CD4-positive, alpha-beta T cell treated with Interleukin-17A for 4 hours (primary cell): Measurements from ENCODE around the gene YBX1.
A peak's percentile ranks its signal among the peaks of the same experiment; 100 is the strongest.
"Not testable (repeated sequence)": the region's sequence is repeated elsewhere in the genome, so short reads cannot be mapped to it uniquely, and the experiment has no call there.

Source experiments
- DNase-seq: peaks from one replicate; pipeline ENCODE4 v3.0.0-alpha.2; 2020; ENCODE audit warnings: mixed read lengths

The YBX1 gene

DNA sequence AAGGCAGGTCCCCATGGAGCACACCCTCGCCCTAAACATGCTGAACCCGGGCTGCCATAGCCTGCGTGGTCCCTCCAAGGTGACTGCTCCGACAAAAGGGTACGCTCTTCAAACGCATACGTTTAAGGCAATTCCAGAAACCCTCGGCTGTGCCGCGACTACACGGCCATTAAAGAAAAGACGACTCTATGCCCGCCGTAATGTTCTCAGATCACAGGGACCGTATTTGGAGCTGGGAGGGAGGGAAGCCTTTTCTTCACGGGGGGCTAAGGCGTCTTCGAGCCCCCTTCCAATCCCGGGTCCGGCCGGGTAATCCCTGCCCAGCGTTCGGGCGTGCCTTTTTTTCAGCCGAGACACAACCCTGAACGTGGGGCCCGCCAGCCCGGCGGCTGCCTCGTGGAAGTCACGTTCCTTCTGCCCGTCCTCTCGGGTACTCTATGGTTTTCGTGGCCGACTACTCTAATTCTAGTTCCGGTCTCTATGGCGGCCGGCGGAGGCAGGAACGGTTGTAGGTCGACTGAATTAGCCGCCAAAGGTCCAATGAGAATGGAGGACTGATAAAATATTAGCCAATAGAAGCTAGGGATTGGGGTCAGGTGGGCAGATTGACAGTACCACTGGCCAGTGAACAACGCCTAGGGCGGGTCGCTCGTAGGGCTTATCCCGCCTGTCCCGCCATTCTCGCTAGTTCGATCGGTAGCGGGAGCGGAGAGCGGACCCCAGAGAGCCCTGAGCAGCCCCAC, at the start of gene YBX1:
TSS of gene YBX1 (plus strand) at position 678 of the 743 bp plus-strand sequence. CDS start 148 bp downstream, outside the sequence.
- DNase-seq: peak; percentile 93

DNA sequence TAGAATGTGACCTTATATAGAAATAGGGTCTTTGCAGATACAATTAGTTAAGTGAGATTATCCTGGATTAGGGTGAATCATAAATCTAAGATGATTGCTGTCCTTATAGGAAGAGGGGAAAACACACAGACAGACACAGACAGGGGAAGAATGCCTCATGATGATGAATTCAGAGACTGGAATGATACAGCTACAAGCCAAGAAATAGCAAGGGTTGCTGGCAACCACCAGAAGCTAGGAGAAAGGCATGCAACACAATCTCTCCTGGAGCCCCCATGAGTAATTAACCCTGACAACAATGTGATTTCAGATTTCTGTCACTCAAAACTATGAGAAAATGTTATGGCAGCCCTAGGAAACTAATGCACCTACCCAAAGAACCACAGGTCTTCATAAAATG, 43.1 kb upstream of the YBX1 start:
- no peak for DNase-seq

GRCh38 chr1:42646056-42646455, 36.2 kb upstream of the YBX1 start:
- no peak for DNase-seq

DNA sequence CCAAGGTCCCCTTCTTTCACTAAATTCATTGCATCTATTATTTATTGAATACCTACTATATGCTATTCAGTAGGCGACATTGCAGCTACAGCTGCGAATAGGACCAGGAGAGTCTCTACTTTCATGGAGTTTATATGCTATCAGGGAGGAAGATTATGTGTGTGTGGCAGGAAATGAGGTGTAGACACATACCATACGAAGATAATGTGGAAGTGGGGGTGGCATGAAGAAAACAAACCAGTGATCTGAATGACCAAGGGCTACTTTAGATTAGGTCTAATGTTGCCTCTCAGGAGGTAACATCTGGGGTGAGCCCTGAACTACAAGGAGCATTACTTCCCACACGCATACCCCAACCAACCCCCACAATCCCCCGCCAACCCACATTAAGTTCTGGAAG, 25.0 kb upstream of the YBX1 start:
- no peak for DNase-seq

GRCh38 chr1:42657981-42658876, 24.0 kb upstream of the YBX1 start, which contains the start of gene PPIH:
Gene PPIH, plus strand, starts transcription at chr1:42658423. Its CDS starts 24 bp downstream, at chr1:42658447.
- peak; percentile 96 for DNase-seq

- DNase-seq: no peak
These were observed 23.3 kb upstream of the YBX1 start for GRCh38 chr1:42658877-42659337.

GRCh38 chr1:42660907-42661500, 21.2 kb upstream of the YBX1 start:
- no peak for DNase-seq

DNA sequence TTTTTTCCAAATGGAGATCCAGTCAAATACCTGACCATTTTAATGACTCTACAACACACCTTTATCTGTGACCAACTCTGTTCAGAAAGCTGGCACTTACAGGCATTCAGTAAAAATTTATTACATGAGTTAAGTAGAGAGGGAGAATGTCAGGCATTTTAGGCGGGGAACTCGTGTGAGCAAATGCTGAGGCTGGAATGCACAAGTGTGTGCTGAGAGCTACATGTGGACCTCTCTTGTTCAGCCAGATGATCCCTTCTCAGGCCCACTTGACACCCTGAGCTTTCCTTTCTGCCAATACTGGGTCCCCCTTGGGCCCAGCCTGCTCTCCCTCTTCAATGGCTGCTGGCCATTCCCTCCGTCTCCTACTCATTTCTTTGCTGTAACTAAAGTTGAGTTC, 12.3 kb upstream of the YBX1 start:
- no peak for DNase-seq

GRCh38 chr1:42670425-42670824, 11.8 kb upstream of the YBX1 start:
- DNase-seq: no peak

- no peak for DNase-seq
These were observed 8.0 kb upstream of the YBX1 start for GRCh38 chr1:42674214-42674613.

- DNase-seq: no peak
These were observed 7.5 kb upstream of the YBX1 start for GRCh38 chr1:42674682-42675081.

DNA sequence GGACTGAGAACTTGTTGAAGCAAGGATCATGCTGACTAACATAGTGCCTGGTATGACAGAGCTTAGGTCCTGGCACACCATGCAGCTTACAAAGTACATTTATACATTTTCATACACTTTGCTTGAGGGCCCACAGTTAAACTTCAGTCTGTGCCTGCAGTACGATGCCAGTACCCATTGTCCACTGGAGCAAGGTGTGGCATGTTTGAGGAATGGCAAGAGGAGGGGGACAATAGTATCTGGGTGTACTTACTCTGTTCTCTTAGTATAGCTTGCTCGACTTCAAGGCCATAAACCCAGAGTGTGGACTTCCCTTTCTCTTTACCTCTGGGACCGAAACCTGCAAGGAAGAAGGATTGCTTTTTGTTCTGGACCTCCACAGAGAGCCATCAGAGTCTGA, 6.8 kb upstream of the YBX1 start:
- DNase-seq: no peak

GRCh38 chr1:42676534-42677087, 5.6 kb upstream of the YBX1 start:
- no peak for DNase-seq

DNA sequence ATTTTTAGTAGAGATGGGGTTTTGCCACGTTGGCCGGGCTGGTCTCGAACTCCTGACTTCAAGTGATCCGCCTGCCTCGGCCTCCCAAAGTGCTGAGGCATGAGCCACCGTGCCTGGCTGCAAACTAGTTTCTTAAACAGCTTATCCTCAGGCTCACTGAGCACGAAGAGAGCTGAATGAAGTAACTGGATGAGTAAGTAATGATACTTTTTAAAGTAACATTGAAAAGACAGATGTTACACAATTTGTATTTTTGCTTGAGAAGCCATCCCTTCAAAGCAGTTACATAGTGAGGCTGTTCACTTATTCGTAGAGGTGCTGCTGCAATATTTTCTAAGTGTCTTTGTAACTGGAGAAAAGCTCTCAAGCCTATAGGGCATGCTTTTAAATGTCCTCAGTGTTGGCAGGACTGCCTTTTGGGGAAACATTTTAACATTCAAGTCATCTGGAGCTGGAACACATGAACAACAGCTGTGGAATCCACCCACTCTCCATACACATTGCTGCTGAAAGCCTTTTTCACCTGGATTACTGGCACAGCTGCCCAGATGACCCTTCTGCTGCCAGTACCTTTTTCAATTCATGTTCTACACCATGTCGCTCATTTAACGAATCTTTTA, 2.7 kb upstream of the YBX1 start:
- no peak for DNase-seq

DNA sequence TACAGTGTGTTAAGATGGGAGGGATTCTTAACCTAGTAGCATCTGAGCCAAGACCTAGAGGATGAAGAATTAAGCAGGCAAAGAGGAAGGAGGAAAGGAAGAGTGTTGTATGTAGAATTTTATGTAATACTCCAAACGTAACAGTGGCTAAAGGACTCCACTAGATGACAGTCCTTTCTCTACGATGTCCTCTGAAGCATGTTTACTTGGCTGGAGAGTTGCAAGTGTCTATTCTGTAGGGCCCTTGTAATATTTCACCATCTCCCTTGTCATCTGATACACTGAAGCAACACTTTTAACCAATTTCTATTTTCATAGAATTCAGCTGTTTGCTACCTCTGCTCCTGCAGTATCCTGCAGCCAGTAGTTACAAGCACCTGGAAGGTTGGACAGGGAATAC, 2.2 kb upstream of the YBX1 start:
- DNase-seq: no peak

GRCh38 chr1:42680921-42681683, 1.1 kb upstream of the YBX1 start:
- DNase-seq: peak; percentile 21

DNA sequence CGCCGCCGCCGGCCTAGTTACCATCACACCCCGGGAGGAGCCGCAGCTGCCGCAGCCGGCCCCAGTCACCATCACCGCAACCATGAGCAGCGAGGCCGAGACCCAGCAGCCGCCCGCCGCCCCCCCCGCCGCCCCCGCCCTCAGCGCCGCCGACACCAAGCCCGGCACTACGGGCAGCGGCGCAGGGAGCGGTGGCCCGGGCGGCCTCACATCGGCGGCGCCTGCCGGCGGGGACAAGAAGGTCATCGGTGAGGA, 193 bp downstream of the YBX1 start:
- not testable (repeated sequence) for DNase-seq

- DNase-seq: peak; percentile 73
These were observed 717 bp downstream of the YBX1 start for GRCh38 chr1:42682739-42683531.

- no peak for DNase-seq
These were observed 1.9 kb downstream of the YBX1 start for GRCh38 chr1:42684139-42684538.

DNA sequence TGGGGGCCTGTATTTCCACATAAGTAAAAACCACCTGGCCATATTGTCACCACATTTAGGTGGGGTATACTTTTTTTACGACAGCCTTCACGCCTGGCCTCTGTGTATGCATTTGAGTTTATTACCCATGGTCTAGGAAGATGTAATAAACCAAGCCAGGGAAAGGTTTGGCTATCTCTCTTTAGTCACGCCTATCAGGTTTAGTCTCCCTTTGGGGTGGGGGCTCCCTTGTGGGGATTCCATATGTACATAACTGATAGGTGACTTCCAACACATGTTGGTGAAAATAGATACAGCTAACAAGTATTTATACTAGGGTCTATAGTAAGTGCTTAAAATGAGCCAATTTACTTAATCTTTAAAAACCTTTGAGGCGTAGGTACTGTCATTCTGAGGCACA, 4.2 kb downstream of the YBX1 start:
- DNase-seq: no peak

DNA sequence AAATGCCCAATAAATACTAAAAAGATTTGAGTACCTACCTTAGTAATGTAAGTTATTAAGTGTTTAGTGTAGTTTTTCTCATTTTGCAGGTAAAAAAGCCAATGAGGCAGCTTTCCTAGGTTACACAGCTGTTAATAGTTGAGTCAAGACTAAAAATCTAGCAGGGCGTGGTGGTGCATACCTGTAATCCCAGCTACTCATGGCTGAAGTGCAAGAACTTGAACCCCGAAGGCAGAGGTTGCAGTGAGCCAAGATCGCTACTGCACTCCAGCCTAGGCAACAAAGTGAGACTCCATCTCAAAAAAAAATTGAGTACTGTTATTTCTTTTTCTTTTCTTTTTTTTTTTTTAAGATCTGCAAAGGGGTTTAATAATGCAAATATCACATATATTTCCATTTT, 7.7 kb downstream of the YBX1 start:
- peak; percentile 5 for DNase-seq
